ENCODE results near the gene ZNF771. TPM values are rescaled to one million over a fixed set of nuclear protein-coding genes. Genes with fewer than 3 reads are reported as not detected.
A peak's percentile ranks its signal among the peaks of the same experiment; 100 is the strongest.

ZNF771 gene
- total RNA-seq, 4 donors from 2014 or later: 20.1 to 25.3 (median 22.7) TPM

GRCh38 chr16:30381291-30382041 is 25.9 kb upstream of the ZNF771 start:
- H3K4me3 ChIP-seq: no peak overlapping the region
- peak overlapping the region in 1 of 4 donors; percentile 8 for H3K27ac ChIP-seq (replicated peaks in 1 of 4)

GRCh38 chr16:30382111-30382881 is 25.1 kb upstream of the ZNF771 start, which contains the start of gene SEPTIN1:
TSS of gene SEPTIN1 (minus strand) at chr16:30382561. CDS start at chr16:30382542, 19 bp downstream.
- Histone ChIP-seq H3K27ac (replicated peaks in 1 of 4) (peak within 1 kb of the TSS in 1 of 4 donors; percentile 8), H3K36me3 (no peaks in the 10 kb centered on the region), H3K27me3 (no peaks in the 10 kb centered on the region), H3K4me3 (no peak within 1 kb of the TSS), H3K4me1 (peaks cover 7 to 24% (median 21%) of the 10 kb centered on the region in 4 donors), H3K9me3 (no peaks in the 10 kb centered on the region)
- intact Hi-C loops (cut with DNase I): no loop called here
- TF ChIP-seq EP300 (IDR thresholded peaks at IDR 0.05) (no peak), POLR2A (IDR thresholded peaks at IDR 0.05; ENCODE audit: low read depth) (no peak), CTCF (IDR thresholded peaks at IDR 0.05) (no peak)
- DNase-seq (ENCODE audit: extremely low spot score): no peak
- WGBS: 71% methylated on average over 7 of the region's 12 CpGs

More at GRCh38 chr16:30381291-30382041, 25.9 kb upstream of the ZNF771 start:
- H3K36me3 ChIP-seq: no peaks in the 10 kb centered on the region
- WGBS: 84% methylated on average over 13 of the region's 13 CpGs
- H3K27me3 ChIP-seq: no peaks in the 10 kb centered on the region
- TF ChIP-seq POLR2A (IDR thresholded peaks at IDR 0.05; ENCODE audit: low read depth): no peak
- TF ChIP-seq POLR2AphosphoS5 (IDR thresholded peaks at IDR 0.05): no peak
- TF ChIP-seq CTCF (IDR thresholded peaks at IDR 0.05): no peak
- no peak for TF ChIP-seq EP300 (IDR thresholded peaks at IDR 0.05)
- peaks cover 13 to 29% (median 28%) of the 10 kb centered on the region in 4 donors for H3K4me1 ChIP-seq
- no peaks in the 10 kb centered on the region for H3K9me3 ChIP-seq
- no peak for DNase-seq (ENCODE audit: extremely low spot score)
- intact Hi-C loops (cut with DNase I): no loop called here

- H3K27me3 ChIP-seq: no peaks in the 10 kb centered on the region
- intact Hi-C loops (cut with DNase I): no loop called here
- WGBS: 34% methylated on average over 2 of the region's 2 CpGs
Observed at GRCh38 chr16:30383521-30383920, 23.9 kb upstream of the ZNF771 start.

GRCh38 chr16:30394592-30395154 is 12.7 kb upstream of the ZNF771 start:
- H3K9me3 ChIP-seq: no peaks in the 10 kb centered on the region
- peaks cover 18 to 51% (median 44%) of the 10 kb centered on the region in 4 donors for H3K4me1 ChIP-seq
- intact Hi-C loops (cut with DNase I): no loop called here
- H3K27me3 ChIP-seq: no peaks in the 10 kb centered on the region
- peak overlapping the region; percentile 82 to 98 (median 91) for H3K4me3 ChIP-seq
- TF ChIP-seq POLR2AphosphoS5 (IDR thresholded peaks at IDR 0.05) (no peak), EP300 (IDR thresholded peaks at IDR 0.05) (no peak), POLR2A (IDR thresholded peaks at IDR 0.05; ENCODE audit: low read depth) (no peak), CTCF (IDR thresholded peaks at IDR 0.05) (no peak)
- peaks cover 6 to 22% (median 16%) of the 10 kb centered on the region in 4 donors for H3K36me3 ChIP-seq
- H3K27ac ChIP-seq (replicated peaks in 1 of 4): peak overlapping the region; percentile 86 to 90 (median 89)
- DNase-seq (ENCODE audit: extremely low spot score): no peak
- 6% methylated on average over 28 of the region's 31 CpGs for WGBS

More at GRCh38 chr16:30383521-30383920, 23.9 kb upstream of the ZNF771 start:
- peaks cover 6 to 21% (median 16%) of the 10 kb centered on the region in 4 donors for H3K4me1 ChIP-seq
- no peak overlapping the region for H3K27ac ChIP-seq (replicated peaks in 1 of 4)
- DNase-seq (ENCODE audit: extremely low spot score): no peak
- H3K9me3 ChIP-seq: no peaks in the 10 kb centered on the region
- TF ChIP-seq EP300 (IDR thresholded peaks at IDR 0.05) (no peak), POLR2A (IDR thresholded peaks at IDR 0.05; ENCODE audit: low read depth) (no peak), POLR2AphosphoS5 (IDR thresholded peaks at IDR 0.05) (no peak), CTCF (IDR thresholded peaks at IDR 0.05) (no peak)
- H3K4me3 ChIP-seq: no peak overlapping the region
- no peaks in the 10 kb centered on the region for H3K36me3 ChIP-seq
